Fibroblast of peridontal ligament (primary cell): ENCODE results near the gene RPN1.
"Not testable (repeated sequence)": the region's sequence is repeated elsewhere in the genome, so short reads cannot be mapped to it uniquely, and the experiment has no call there.

Source experiments
- DNase-seq: peaks from one replicate; pipeline ENCODE4 v3.0.0-alpha.2; 2010; ENCODE audit errors: extremely low read depth

The RPN1 gene

DNA sequence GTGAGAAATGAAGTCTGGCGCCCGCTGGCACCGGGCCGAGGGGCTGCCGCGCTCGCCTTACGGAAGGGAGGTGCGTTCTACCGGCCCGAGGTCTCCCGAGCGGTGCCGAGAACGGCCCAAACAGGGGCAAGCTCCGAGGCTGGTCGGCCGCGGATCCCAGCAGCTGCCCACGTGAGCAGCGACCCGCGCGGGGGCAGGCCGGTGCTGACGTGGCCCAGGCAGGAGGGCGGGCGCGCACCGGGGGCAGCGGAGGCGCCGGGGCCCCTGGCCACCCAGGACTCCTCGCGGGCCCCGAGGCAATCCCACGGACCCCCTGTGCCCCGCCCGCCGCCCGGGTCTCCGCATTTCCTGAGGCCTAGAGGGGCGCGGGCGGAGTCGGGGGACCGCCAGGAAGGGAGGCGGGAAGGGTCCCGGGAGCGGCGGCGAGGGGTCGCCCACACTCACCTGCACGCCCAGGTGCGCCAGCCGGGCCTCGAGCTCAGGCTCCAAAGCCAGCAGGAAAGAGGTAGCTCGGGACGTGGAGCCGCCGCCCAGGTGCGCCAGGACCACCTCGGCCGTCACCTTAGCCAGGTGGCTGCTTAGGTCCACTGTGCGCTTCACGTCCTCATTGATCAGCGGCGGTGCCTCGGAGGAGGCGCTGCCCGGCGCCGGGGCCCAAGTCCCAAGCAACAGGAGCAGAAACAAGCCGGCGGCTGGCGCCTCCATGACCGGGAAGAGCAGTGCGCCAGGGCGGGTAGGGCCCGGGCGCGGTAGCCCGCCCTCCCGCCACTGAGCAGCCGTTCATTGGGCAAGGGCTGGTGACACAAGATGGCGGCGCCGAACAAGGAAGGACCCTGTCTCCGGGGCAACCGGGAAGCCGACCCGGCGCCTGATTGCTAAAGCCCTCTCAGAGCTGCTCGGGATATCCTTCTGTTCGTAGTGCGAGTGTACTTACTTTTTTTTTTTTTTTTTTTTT lies at the start of gene RPN1:
TSS of gene RPN1 (minus strand) at position 723 of the 955 bp plus-strand sequence. CDS start at position 705, 18 bp downstream.
- peak; percentile 93 for DNase-seq

GRCh38 chr3:128698211-128699047 lies 47.8 kb upstream of the RPN1 start:
- DNase-seq = no peak

DNA sequence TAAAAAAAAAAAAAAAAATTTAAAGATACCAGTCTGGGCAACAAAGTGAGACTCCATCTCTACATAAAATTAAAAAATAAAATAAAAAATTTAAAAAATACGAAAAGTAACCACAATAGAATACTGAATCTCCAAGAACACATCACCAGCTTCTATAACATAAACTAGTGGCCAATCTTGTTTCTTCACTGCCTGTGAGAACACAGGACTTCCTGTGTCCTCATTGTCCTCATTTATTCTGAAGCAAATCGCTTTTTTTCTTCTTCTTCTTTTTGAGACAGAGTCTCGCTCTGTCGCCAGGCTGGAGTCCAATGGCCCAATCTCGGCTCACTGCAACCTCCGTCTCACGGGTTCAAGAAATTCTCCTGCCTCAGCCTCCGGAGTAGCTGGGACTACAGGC lies 46.7 kb upstream of the RPN1 start:
- DNase-seq = no peak

GRCh38 chr3:128693696-128694095 lies 43.1 kb upstream of the RPN1 start:
- DNase-seq = no peak

- no peak for DNase-seq
Measured at GRCh38 chr3:128689060-128689459, 38.4 kb upstream of the RPN1 start.

GRCh38 chr3:128686465-128686864 lies 35.8 kb upstream of the RPN1 start:
- DNase-seq = no peak

GRCh38 chr3:128684986-128685726 lies 34.5 kb upstream of the RPN1 start:
- no peak for DNase-seq

DNA sequence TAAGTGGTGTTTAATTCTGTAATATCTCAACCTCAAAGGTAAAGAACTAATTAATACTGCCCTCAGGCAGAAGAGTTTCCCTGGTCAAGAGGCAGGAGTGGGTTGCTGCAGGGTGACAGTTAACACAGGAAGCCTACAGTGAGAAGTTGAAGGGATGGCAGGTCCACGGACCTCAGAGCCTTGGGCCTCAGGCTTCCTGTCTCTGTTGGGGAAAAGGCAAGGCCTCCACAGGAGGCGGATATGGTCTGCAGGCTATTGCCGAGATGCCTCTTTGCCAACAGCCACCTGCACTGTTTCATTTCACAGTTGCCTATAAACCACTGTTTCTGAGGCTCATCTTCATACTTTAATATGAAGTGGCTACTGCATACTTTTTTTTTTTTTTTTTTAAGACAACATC lies 33.3 kb upstream of the RPN1 start:
- no peak for DNase-seq

DNA sequence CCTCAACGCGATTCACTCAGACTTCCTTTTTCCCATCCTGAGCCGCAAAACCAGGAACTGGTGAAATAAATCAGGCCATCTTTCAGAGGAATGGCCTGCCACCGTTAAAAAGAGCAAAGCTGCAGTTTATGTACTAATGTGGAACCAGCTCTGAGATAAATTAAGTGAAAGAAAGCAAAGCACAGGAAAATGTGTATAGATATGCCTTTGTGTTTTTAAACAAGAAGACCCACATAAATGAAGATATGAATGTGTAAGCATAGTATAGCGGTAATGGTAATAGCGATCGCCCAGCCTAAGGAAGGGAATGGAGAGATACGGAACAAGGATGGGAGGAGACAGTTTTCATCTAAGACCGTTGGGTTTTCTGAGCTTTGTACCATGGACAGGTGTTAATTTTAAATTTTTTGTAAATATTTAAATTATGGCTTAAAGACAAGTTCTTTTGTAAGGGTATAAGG lies 30.8 kb upstream of the RPN1 start:
- peak; percentile 45 for DNase-seq

- peak; percentile 98 for DNase-seq
Measured at GRCh38 chr3:128680603-128681368, 30.2 kb upstream of the RPN1 start.

GRCh38 chr3:128679338-128679737 lies 28.7 kb upstream of the RPN1 start:
- DNase-seq = no peak

DNA sequence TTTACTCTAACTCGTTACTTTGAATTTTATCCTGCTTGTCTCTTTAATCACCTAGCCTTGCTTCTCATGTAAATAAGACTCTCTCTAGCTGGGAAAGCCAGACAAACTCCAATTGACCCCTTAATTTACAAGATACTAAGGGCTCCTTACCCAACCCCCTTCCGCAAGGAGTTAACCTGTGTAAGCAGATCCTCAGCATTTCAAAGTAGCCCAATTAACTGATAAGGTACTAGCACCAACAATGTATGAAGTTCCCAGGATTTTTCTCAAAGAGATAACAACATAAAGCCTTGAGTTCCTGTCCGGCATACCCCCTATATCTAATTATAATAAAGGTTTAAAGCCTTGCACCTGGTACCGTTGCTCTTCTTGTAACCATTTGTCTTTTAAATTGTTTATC lies 25.2 kb upstream of the RPN1 start:
- DNase-seq = not testable (repeated sequence)

DNA sequence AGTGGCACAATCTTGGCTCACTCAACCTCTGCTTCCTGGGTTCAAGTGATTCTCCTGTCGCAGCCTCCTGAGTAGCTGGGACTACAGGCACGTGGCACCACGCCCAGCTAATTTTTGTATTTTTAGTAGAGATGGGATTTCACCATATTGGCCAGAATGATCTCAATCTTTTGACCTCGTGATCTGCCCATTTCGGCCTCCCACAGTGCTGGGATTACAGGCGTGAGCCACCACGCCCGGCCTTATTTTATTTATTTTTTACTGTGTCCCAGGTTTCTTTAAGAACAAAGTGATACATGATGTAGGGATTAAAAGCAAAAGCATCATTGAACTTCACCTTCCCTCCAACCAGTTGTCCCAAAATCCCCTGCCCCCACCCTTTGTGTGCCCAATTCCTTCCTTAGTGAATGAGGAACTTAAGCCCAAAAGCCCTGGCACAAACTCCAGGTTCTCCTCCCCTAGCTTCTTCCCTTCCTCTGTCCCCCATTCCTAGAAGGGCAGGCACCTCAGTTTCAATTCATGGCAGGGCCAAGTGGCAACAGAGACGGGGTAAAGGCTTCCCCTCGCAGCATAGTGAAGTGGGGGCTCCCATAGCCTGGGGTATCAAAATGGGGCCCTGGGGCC lies 23.7 kb upstream of the RPN1 start:
- no peak for DNase-seq

DNA sequence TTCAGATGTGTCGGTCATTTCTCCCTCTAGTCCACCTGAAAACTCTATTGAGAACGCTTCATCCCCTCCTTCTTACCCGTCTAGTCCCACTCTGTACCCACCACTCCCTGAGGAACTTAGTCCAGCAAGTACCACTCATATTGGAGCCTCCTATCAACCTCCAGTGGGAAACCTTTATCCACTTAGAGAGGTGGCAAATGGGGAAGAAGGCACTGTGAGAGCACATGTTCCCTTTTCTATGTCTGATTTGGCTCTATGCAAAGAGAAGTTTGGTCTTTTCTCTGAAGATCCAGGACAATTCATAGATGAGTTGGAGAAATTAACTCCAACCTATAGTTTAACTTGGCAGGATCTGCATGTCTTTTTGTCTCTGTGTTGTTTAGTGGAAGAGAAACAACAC lies 17.0 kb upstream of the RPN1 start:
- DNase-seq = no peak

- DNase-seq = peak; percentile 20
Measured at GRCh38 chr3:128665362-128666021, 14.9 kb upstream of the RPN1 start.

DNA sequence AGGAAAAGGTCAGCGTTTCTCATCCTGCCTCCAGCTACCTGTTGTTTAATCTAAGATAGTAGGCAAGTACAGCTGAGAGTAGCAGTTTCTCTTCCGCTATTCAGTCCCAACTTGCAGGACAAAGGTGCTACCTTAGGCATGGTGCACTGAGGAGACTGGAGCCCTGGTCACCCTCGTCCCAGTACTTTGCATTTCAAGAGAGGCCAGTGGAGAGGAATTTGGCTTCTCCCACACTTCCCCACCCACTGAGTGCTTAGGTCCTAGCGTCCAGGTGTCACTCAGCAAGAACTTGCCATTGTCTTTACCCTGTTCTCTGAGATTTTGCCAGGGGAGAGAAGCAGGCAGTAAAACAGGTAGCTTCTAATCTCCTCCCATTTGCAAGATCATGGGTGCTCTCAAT lies 12.5 kb upstream of the RPN1 start:
- no peak for DNase-seq

DNA sequence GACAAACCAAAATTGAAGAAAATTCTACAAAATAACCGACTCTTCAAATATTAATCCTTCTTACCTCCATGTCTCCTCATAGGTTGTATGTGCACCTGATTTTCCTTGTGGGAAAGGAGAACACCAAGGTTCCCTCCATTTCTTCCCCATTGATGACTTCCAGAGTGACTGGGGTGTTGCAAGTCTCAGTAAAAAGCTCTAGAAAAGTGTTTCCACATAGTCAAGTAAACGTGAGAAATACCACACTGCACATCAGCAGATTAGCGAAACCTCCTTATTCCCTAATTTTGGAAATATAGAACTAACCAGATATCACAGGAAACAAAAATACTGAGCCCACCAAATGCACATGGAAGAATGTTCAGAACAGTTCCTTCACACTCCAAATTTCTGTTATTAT lies 4.9 kb upstream of the RPN1 start:
- no peak for DNase-seq

- DNase-seq = not testable (repeated sequence)
Measured at GRCh38 chr3:128653993-128654805, 3.6 kb upstream of the RPN1 start.

- not testable (repeated sequence) for DNase-seq
Measured at GRCh38 chr3:128653383-128653992, 2.9 kb upstream of the RPN1 start.
